GM10248 (cell line): Measurements from ENCODE around the gene SURF4.
A peak's percentile ranks its signal among the peaks of the same experiment; 100 is the strongest.
"Not testable (repeated sequence)": the region's sequence is repeated elsewhere in the genome, so short reads cannot be mapped to it uniquely, and the experiment has no call there.

Experiments
- CTCF ChIA-PET: fragments of 300-600 bp; sonication (Branson Sonifier 250); formaldehyde crosslinking; extraction: SDS; loops from one replicate; lab custom pipeline; 2021; ENCODE audit warnings: antibody characterized with exemption; lab: Yijun Ruan, JAX
- POLR2A ChIA-PET: fragments of 350-650 bp; sonication (Branson Sonifier 250); formaldehyde crosslinking; extraction: SDS; loops from one replicate; lab custom pipeline; 2020; ENCODE audit warnings: antibody characterized with exemption; lab: Yijun Ruan, JAX
- DNase-seq: peaks from one replicate; pipeline ENCODE4 v3.0.0; 2012; ENCODE audit errors: extremely low spot score
- CTCF ChIP-seq: IDR thresholded peaks from 2 replicates; pipeline ENCODE4 v1.5.1; 2012; ENCODE audit warnings: mild to moderate bottlenecking, low read depth; ENCODE audit errors: extremely low read depth, missing control alignments, control extremely low read depth

The SURF4 gene

GRCh38 chr9:133331641-133332380 lies 44.0 kb downstream of the SURF4 start:
- POLR2A ChIA-PET, result interaction anchor here (0.6 to 1.0 kb wide), 2 partner anchors 15 to 84 kb away, joined by 3 read pairs; no protein-coding TSS in a partner anchor
- DNase-seq, result no peak
- no peak for TF ChIP-seq CTCF
- CTCF ChIA-PET, result interaction anchor here (0.7 to 2.6 kb wide), 4 partner anchors 11 to 146 kb away, joined by 3 to 14 read pairs (median 3); no protein-coding TSS in a partner anchor

GRCh38 chr9:133331221-133331620 lies 44.6 kb downstream of the SURF4 start:
- CTCF ChIA-PET, result interaction anchor here (0.9 to 2.6 kb wide), 4 partner anchors 44 to 173 kb away, joined by 3 to 14 read pairs (median 4); no protein-coding TSS in a partner anchor
- DNase-seq, result no peak
- POLR2A ChIA-PET, result interaction anchor here (0.6 to 0.8 kb wide), 2 partner anchors 17 to 84 kb away, joined by 3 read pairs; partner anchors contain the start of genes MED22 and RPL7A
- TF ChIP-seq CTCF, result no peak

- not testable (repeated sequence) for DNase-seq
- TF ChIP-seq CTCF, result peak; percentile 54
- CTCF ChIA-PET, result interaction anchor here (0.7 to 2.6 kb wide), 12 partner anchors 9 to 429 kb away, joined by 3 to 14 read pairs (median 4); no protein-coding TSS in a partner anchor
- POLR2A ChIA-PET, result interaction anchor here (1.2 kb wide), 1 partner anchor 45 kb away, joined by 3 read pairs; no protein-coding TSS in a partner anchor
Observed at GRCh38 chr9:133329306-133330156, 46.3 kb downstream of the SURF4 start.

GRCh38 chr9:133327834-133328484 lies 47.9 kb downstream of the SURF4 start:
- TF ChIP-seq CTCF, result no peak
- POLR2A ChIA-PET, result no interaction called here
- CTCF ChIA-PET, result no interaction called here
- no peak for DNase-seq

- POLR2A ChIA-PET, CTCF ChIA-PET, DNase-seq: not testable (repeated sequence)
Observed at GRCh38 chr9:133327021-133327420, 48.8 kb downstream of the SURF4 start.

GRCh38 chr9:133323991-133324703 lies 51.7 kb downstream of the SURF4 start:
- POLR2A ChIA-PET, result no interaction called here
- no peak for TF ChIP-seq CTCF
- CTCF ChIA-PET, result no interaction called here
- no peak for DNase-seq
